ENCODE data around the gene FAM184A. TPM values are rescaled to one million over a fixed set of nuclear protein-coding genes. Genes with fewer than 3 reads are reported as not detected.

Gene FAM184A
- total and polyA plus RNA-seq, 10 of the 15 experiments (the other 5 are each of a cell fraction or from before 2014, with no cell fraction given) = 0.15 to 0.23 TPM; not detected in 8

- Histone ChIP-seq H3K4me1 (ENCODE audit: control insufficient read depth, insufficient read depth, low read length) (no peaks in the 10 kb centered on the region), H4K20me1 (ENCODE audit: control insufficient read depth, insufficient read depth) (no peaks in the 10 kb centered on the region), H2AFZ (ENCODE audit: control insufficient read depth, low read depth, low read length) (no peak overlapping the region), H3K27ac (ENCODE audit: control insufficient read depth, insufficient read depth) (no peak overlapping the region), H3K9ac (ENCODE audit: control insufficient read depth, insufficient read depth, low read length) (no peak overlapping the region), H3K79me2 (ENCODE audit: control insufficient read depth, insufficient read depth, low read length) (no peaks in the 10 kb centered on the region), H3K4me3 (no peak overlapping the region), H3K9me3 (replicated peaks; ENCODE audit: control insufficient read depth, insufficient read depth, low read length) (no peaks in the 10 kb centered on the region), H3K36me3 (ENCODE audit: control insufficient read depth in 2 of 2, insufficient read depth in 2 of 2, low read length in 1 of 2) (no peaks in the 10 kb centered on the region), H3K27me3 (replicated peaks in 1 of 2; ENCODE audit: control insufficient read depth in 2 of 2, insufficient read depth in 2 of 2, low read length in 1 of 2) (no peaks in the 10 kb centered on the region), H3K4me2 (ENCODE audit: control insufficient read depth, insufficient read depth) (no peak overlapping the region)
- in situ Hi-C loops (cut with MboI) (no loop called here), intact Hi-C loops (cut with micrococcal nuclease; ENCODE audit: unreplicated experiment) (no loop called here)
- ATAC-seq = no peak
- TF ChIP-seq LARP7 (IDR thresholded peaks at IDR 0.05) (no peak), NRF1 (conservative IDR thresholded peaks at IDR 0.05; ENCODE audit: low read depth, low read length) (no peak), YBX1 (IDR thresholded peaks at IDR 0.05) (no peak), CBX3 (IDR thresholded peaks at IDR 0.05; ENCODE audit: borderline replicate concordance, low read depth) (no peak), HCFC1 (IDR thresholded peaks at IDR 0.05; ENCODE audit: low read length) (no peak), SMAD1 (IDR thresholded peaks at IDR 0.05; ENCODE audit: low read depth, partially characterized antibody) (no peak), POLR2AphosphoS2 (IDR thresholded peaks at IDR 0.05; ENCODE audit: low read depth, low read length) (no peak), RBBP5 (conservative IDR thresholded peaks at IDR 0.05) (no peak), MTA2 (IDR thresholded peaks at IDR 0.05; ENCODE audit: low read depth) (no peak), ASH2L (IDR thresholded peaks at IDR 0.05; ENCODE audit: borderline replicate concordance, low read depth) (no peak), PAX5 (IDR thresholded peaks at IDR 0.05; ENCODE audit: borderline replicate concordance, low read depth, low read length) (no peak), RB1 (IDR thresholded peaks at IDR 0.05; ENCODE audit: borderline replicate concordance) (no peak), RAD51 (IDR thresholded peaks at IDR 0.05) (no peak), ZNF622 (IDR thresholded peaks at IDR 0.05) (no peak), STAT1 (conservative IDR thresholded peaks at IDR 0.05) (no peak)
- WGBS (ENCODE audit: insufficient coverage, insufficient replicate concordance, low lambda C conversion rate, missing lambda C conversion rate) = 50% methylated on average over 4 of the region's 4 CpGs
- FAIRE-seq = no peak
- no peak for DNase-seq (ENCODE audit: low read depth, low spot score)
- ChIA-PET RAD21 (ENCODE audit: unreplicated experiment) (interaction anchor here (1.3 to 1.8 kb wide), 2 partner anchors 217 to 221 kb away, joined by 3 to 8 read pairs; no protein-coding TSS in a partner anchor), SMC1A (ENCODE audit: uncharacterized antibody, unreplicated experiment) (interaction anchor here (1.0 to 1.9 kb wide), 5 partner anchors 11 to 838 kb away, joined by 3 to 5 read pairs (median 3); no protein-coding TSS in a partner anchor), POLR2A (no interaction called here), CTCF (interaction anchor here (1.1 to 2.2 kb wide), 2 partner anchors 221 to 852 kb away, joined by 3 to 5 read pairs; no protein-coding TSS in a partner anchor)
- BruUV-seq (replicated peaks) = no TSS peak
Observed at GRCh38 chr6:119126140-119126539, 47.7 kb upstream of the FAM184A start.

Data from GM12878 (cell line).